ENCODE results near the gene ETV6. TPM values are rescaled to one million over a fixed set of nuclear protein-coding genes. Genes with fewer than 3 reads are reported as not detected.

ETV6 gene
- total RNA-seq, 1 donor from 2014 or later, result 42.0 TPM

- DNase-seq (ENCODE audit: low spot score), result no peak
These were observed 44.1 kb downstream of the ETV6 start for GRCh38 chr12:11693601-11694000.

GRCh38 chr12:11694528-11694927, 45.1 kb downstream of the ETV6 start:
- no peak for DNase-seq (ENCODE audit: low spot score)

GRCh38 chr12:11695321-11695720, 45.8 kb downstream of the ETV6 start:
- DNase-seq (ENCODE audit: low spot score), result no peak

GRCh38 chr12:11696084-11696483, 46.6 kb downstream of the ETV6 start:
- no peak for DNase-seq (ENCODE audit: low spot score)

GRCh38 chr12:11697131-11697530, 47.7 kb downstream of the ETV6 start:
- DNase-seq (ENCODE audit: low spot score), result no peak

GRCh38 chr12:11697670-11698387, 48.4 kb downstream of the ETV6 start:
- DNase-seq (ENCODE audit: low spot score), result no peak

GRCh38 chr12:11698729-11699128, 49.3 kb downstream of the ETV6 start:
- no peak for DNase-seq (ENCODE audit: low spot score)

- no peak for DNase-seq (ENCODE audit: low spot score)
These were observed 52.0 kb downstream of the ETV6 start for GRCh38 chr12:11701433-11701832.

- no peak for DNase-seq (ENCODE audit: low spot score)
These were observed 53.5 kb downstream of the ETV6 start for GRCh38 chr12:11702959-11703358.

GRCh38 chr12:11703378-11703777, 53.9 kb downstream of the ETV6 start:
- no peak for DNase-seq (ENCODE audit: low spot score)

- DNase-seq (ENCODE audit: low spot score), result no peak
These were observed 54.6 kb downstream of the ETV6 start for GRCh38 chr12:11704089-11704488.

- DNase-seq (ENCODE audit: low spot score), result no peak
These were observed 55.5 kb downstream of the ETV6 start for GRCh38 chr12:11705010-11705409.

- DNase-seq (ENCODE audit: low spot score), result no peak
These were observed 57.3 kb downstream of the ETV6 start for GRCh38 chr12:11706509-11707379.

- DNase-seq (ENCODE audit: low spot score), result no peak
These were observed 58.1 kb downstream of the ETV6 start for GRCh38 chr12:11707535-11707934.

GRCh38 chr12:11709513-11709912, 60.0 kb downstream of the ETV6 start:
- no peak for DNase-seq (ENCODE audit: low spot score)

- no peak for DNase-seq (ENCODE audit: low spot score)
These were observed 61.0 kb downstream of the ETV6 start for GRCh38 chr12:11710431-11710830.

- DNase-seq (ENCODE audit: low spot score), result no peak
These were observed 61.4 kb downstream of the ETV6 start for GRCh38 chr12:11710906-11711305.

- no peak for DNase-seq (ENCODE audit: low spot score)
These were observed 62.3 kb downstream of the ETV6 start for GRCh38 chr12:11711651-11712327.

GRCh38 chr12:11712491-11712890, 63.0 kb downstream of the ETV6 start:
- no peak for DNase-seq (ENCODE audit: low spot score)

GRCh38 chr12:11713202-11713601, 63.7 kb downstream of the ETV6 start:
- DNase-seq (ENCODE audit: low spot score), result no peak

GRCh38 chr12:11714626-11715025, 65.2 kb downstream of the ETV6 start:
- no peak for DNase-seq (ENCODE audit: low spot score)

GRCh38 chr12:11715621-11716020, 66.1 kb downstream of the ETV6 start:
- no peak for DNase-seq (ENCODE audit: low spot score)

Data from mesenteric fat pad (tissue), 1 donor.